K562 (cell line): ENCODE data around the gene AIFM3.

Experiments used
- MLX ChIP-seq, 2 experiments: fragments of 450-650 bp in 1 of 2; sonication (generic) in 1 of 2; formaldehyde crosslinking; conservative IDR thresholded peaks; 2 replicates each; pipeline versions ENCODE4 v1.4.0 to v1.8.1; 2020 to 2022; ENCODE audit warnings: mild to moderate bottlenecking in 1 of 2, missing genetic modification reagents in 1 of 2
- NFE2 ChIP-seq: IDR thresholded peaks from 2 replicates; pipeline ENCODE4 v1.6.1; 2014; ENCODE audit warnings: antibody characterized with exemption, low read depth
- RAD21 ChIP-seq, 2 experiments: fragments of 250-450 bp in 1 of 2; fragments of 450-650 bp in 1 of 2; sonication (Bioruptor Pico) in 1 of 2; formaldehyde crosslinking in 1 of 2; IDR thresholded peaks in 1 of 2; conservative IDR thresholded peaks in 1 of 2; 2 replicates each; pipeline versions ENCODE4 v1.4.0 to v1.8.0; 2020 to 2022; ENCODE audit warnings: mild to moderate bottlenecking in 2 of 2, moderate library complexity in 1 of 2
- SRF ChIP-seq, 2 experiments: fragments of 250-450, 450-650 bp in 1 of 2; sonication (Bioruptor Pico) in 1 of 2; sonication (generic) in 1 of 2; formaldehyde crosslinking; IDR thresholded peaks; 2 replicates each; pipeline versions ENCODE4 v1.5.0 to v1.5.1; 2020 to 2022; ENCODE audit warnings: mild to moderate bottlenecking in 1 of 2, missing genetic modification reagents in 1 of 2
- TAF1 ChIP-seq: IDR thresholded peaks from 2 replicates; pipeline ENCODE4 v1.6.1; 2011; ENCODE audit warnings: mild to moderate bottlenecking, low read length, moderate library complexity; ENCODE audit not compliant: insufficient read depth, control insufficient read depth, severe bottlenecking; ENCODE audit errors: extremely low read depth
- ZBTB49 ChIP-seq: sonication (generic); formaldehyde crosslinking; IDR thresholded peaks from 2 replicates; pipeline ENCODE4 v1.8.0; 2022; ENCODE audit warnings: missing genetic modification reagents, mild to moderate bottlenecking, borderline replicate concordance
- TF ChIP-seq, protein P1 (sequence below), 2 experiments: fragments of 450-650 bp; formaldehyde crosslinking in 1 of 2; IDR thresholded peaks; 2 replicates each; pipeline versions ENCODE4 v1.4.0 to v1.6.1; 2014 to 2020; ENCODE audit warnings: mild to moderate bottlenecking in 2 of 2, borderline replicate concordance in 1 of 2, low read depth in 1 of 2
- TF ChIP-seq, protein P2 (sequence below), 2 experiments: fragments of 450-650 bp; IDR thresholded peaks; 2 replicates each; pipeline ENCODE4 v1.6.1; 2016; ENCODE audit warnings: mild to moderate bottlenecking in 2 of 2, borderline replicate concordance in 1 of 2, low read depth in 1 of 2, moderate library complexity in 1 of 2

DNA sequence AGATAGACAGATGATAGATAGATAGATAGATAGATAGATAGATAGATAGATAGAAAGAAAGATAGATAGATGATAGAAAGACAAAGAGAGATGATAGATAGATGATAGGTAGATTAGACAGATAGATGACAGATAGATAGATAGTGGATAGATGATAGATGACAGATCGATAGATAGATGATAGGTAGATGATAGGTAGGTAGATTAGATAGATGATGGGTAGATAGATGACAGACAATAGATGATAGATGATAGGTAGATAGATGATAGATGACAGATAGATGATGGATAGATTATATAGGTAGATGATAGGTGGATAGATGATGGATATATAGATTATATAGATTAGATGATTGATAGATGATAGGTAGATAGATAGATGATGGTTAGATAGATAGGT, 19.3 kb downstream of the AIFM3 start:
- no peak for TF ChIP-seq ZBTB49 (CRISPR knock-in tag)
- TF ChIP-seq, protein P1, sequence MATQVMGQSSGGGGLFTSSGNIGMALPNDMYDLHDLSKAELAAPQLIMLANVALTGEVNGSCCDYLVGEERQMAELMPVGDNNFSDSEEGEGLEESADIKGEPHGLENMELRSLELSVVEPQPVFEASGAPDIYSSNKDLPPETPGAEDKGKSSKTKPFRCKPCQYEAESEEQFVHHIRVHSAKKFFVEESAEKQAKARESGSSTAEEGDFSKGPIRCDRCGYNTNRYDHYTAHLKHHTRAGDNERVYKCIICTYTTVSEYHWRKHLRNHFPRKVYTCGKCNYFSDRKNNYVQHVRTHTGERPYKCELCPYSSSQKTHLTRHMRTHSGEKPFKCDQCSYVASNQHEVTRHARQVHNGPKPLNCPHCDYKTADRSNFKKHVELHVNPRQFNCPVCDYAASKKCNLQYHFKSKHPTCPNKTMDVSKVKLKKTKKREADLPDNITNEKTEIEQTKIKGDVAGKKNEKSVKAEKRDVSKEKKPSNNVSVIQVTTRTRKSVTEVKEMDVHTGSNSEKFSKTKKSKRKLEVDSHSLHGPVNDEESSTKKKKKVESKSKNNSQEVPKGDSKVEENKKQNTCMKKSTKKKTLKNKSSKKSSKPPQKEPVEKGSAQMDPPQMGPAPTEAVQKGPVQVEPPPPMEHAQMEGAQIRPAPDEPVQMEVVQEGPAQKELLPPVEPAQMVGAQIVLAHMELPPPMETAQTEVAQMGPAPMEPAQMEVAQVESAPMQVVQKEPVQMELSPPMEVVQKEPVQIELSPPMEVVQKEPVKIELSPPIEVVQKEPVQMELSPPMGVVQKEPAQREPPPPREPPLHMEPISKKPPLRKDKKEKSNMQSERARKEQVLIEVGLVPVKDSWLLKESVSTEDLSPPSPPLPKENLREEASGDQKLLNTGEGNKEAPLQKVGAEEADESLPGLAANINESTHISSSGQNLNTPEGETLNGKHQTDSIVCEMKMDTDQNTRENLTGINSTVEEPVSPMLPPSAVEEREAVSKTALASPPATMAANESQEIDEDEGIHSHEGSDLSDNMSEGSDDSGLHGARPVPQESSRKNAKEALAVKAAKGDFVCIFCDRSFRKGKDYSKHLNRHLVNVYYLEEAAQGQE (IDR thresholded peaks at IDR 0.05; ENCODE audit: borderline replicate concordance), result no peak
- TF ChIP-seq, protein P1 (CRISPR knock-in tag; IDR thresholded peaks at IDR 0.05; ENCODE audit: low read depth), result no peak
- no peak for TF ChIP-seq SRF (CRISPR knock-in tag; IDR thresholded peaks at IDR 0.05)
- TF ChIP-seq TAF1, result no peak
- no peak for TF ChIP-seq MLX (CRISPR knock-in tag; conservative IDR thresholded peaks at IDR 0.05)
- TF ChIP-seq, protein P2, sequence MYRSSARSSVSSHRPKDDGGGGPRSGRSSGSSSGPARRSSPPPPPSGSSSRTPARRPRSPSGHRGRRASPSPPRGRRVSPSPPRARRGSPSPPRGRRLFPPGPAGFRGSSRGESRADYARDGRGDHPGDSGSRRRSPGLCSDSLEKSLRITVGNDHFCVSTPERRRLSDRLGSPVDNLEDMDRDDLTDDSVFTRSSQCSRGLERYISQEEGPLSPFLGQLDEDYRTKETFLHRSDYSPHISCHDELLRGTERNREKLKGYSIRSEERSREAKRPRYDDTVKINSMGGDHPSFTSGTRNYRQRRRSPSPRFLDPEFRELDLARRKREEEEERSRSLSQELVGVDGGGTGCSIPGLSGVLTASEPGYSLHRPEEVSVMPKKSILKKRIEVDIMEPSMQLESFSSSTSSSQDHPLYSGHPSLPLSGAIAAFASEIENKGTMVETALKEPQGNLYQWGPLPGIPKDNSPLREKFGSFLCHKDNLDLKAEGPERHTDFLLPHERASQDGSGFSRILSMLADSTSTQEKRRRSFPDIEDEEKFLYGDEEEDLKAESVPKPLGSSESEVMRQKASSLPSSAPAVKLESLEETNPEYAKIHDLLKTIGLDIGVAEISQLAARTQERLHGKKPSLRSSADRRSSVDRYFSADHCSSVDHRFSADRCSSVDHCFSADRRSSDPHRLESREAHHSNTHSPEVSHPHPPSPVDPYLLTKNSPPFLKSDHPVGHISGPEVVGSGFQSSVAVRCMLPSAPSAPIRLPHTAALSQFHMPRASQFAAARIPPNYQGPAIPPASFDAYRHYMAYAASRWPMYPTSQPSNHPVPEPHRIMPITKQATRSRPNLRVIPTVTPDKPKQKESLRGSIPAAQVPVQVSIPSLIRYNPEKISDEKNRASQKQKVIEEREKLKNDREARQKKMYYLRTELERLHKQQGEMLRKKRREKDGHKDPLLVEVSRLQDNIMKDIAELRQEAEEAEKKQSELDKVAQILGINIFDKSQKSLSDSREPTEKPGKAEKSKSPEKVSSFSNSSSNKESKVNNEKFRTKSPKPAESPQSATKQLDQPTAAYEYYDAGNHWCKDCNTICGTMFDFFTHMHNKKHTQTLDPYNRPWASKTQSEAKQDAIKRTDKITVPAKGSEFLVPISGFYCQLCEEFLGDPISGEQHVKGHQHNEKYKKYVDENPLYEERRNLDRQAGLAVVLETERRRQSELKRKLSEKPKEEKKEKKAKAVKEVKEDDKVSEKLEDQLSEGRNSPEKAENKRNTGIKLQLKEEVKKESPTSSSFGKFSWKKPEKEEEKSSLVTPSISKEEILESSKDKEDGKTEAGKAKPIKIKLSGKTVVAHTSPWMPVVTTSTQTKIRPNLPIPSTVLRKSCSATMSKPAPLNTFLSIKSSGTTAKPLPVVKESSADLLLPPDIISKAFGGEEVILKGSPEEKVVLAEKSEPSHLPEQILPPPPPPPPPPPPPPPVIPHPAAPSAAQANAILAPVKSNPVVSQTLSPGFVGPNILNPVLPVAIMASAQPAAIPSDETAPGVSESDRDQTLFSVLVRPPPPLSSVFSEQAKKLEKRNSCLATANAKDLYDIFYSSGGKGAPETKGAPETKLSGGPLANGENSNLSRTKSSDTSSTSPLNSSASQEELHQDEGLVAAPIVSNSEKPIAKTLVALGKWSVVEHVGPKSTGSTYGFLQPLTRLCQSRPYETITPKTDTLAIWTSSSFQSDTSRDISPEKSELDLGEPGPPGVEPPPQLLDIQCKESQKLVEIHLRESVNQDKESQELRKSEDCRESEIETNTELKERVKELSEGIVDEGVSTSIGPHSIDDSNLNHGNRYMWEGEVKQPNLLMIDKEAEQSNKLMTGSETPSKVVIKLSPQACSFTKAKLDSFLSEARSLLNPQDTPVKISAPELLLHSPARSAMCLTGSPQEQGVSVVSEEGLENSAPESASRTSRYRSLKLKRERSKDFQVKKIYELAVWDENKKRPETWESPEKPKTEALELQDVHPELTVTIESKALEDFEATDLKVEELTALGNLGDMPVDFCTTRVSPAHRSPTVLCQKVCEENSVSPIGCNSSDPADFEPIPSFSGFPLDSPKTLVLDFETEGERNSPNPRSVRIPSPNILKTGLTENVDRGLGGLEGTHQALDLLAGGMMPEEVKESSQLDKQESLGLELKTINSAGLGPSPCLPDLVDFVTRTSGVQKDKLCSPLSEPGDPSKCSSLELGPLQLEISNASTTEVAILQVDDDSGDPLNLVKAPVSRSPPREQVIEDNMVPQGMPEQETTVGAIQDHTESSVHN (IDR thresholded peaks at IDR 0.05; ENCODE audit: borderline replicate concordance in 1 of 2, low read depth in 1 of 2), result no peak
- no peak for TF ChIP-seq NFE2
- TF ChIP-seq RAD21 (CRISPR knock-in tag; conservative IDR thresholded peaks at IDR 0.05 in 1 of 2, IDR thresholded peaks at IDR 0.05 in 1 of 2), result no peak
